ENCODE data around the gene ARHGAP18. TPM values are rescaled to one million over a fixed set of nuclear protein-coding genes. Genes with fewer than 3 reads are reported as not detected.
A peak's percentile ranks its signal among the peaks of the same experiment; 100 is the strongest.

Gene ARHGAP18
- total and polyA plus RNA-seq, 2 of the 13 experiments (the other 11 are each of a cell fraction or from before 2014, with no cell fraction given): 58.2 to 115 TPM

- Histone ChIP-seq H3K9me3 (ENCODE audit: low read length) (no peaks in the 10 kb centered on the region), H3K9ac (ENCODE audit: insufficient read depth, low read depth, low read length) (no peak overlapping the region), H3K4me1 (ENCODE audit: insufficient read depth, low read length) (no peaks in the 10 kb centered on the region), H3K27me3 (ENCODE audit: control insufficient read depth in 1 of 2, insufficient read depth in 2 of 2, low read length in 2 of 2) (no peaks in the 10 kb centered on the region), H3K79me2 (ENCODE audit: insufficient read depth, low read length) (no peaks in the 10 kb centered on the region), H3K27ac (ENCODE audit: extremely low read length, insufficient read depth, low read length) (no peak overlapping the region), H2AFZ (ENCODE audit: low read length) (no peak overlapping the region), H3K36me3 (replicated peaks in 1 of 2; ENCODE audit: control insufficient read depth in 1 of 2, insufficient read depth in 2 of 2, low read length in 2 of 2) (peaks cover 0 to 2% of the 10 kb centered on the region in 2 experiments; a peak in 1 of 5 replicates), H4K20me1 (ENCODE audit: insufficient read depth, low read length) (no peaks in the 10 kb centered on the region), H3K4me3 (replicated peaks in 1 of 3; ENCODE audit: insufficient read depth in 1 of 3, low read depth in 2 of 3, low read length in 3 of 3) (no peak overlapping the region), H3K4me2 (ENCODE audit: low read depth, low read length) (no peak overlapping the region)
- intact Hi-C loops (cut with micrococcal nuclease; ENCODE audit: unreplicated experiment): no loop called here
- CTCF ChIA-PET (ENCODE audit: low intra/inter-chr PET ratio, low total read pairs): no interaction called here
- ATAC-seq (peak; percentile 47), FAIRE-seq (no peak), DNase-seq (ENCODE audit: low spot score) (no peak)
- 97% methylated on average over 2 of the region's 2 CpGs for WGBS (ENCODE audit: low lambda C conversion rate)
- POLR2A ChIA-PET: no interaction called here
- in situ Hi-C loops (cut with HindIII; ENCODE audit: extremely low pct_ligation_motif_present, low pct_unique_long_range_greater_than_20kb): no loop called here
- no TSS peak for BruUV-seq (replicated peaks)
- no peak for TF ChIP-seq SETDB1 (CRISPR knock-in tag; IDR thresholded peaks at IDR 0.05; ENCODE audit: borderline replicate concordance)
- TF ChIP-seq KLF11 (CRISPR knock-in tag; IDR thresholded peaks at IDR 0.05): no peak
- no peak for TF ChIP-seq ZNF136 (CRISPR knock-in tag; IDR thresholded peaks at IDR 0.05; ENCODE audit: low read depth)
- TF ChIP-seq BCLAF1 (IDR thresholded peaks at IDR 0.05): no peak
- no peak for TF ChIP-seq TCF7 (IDR thresholded peaks at IDR 0.05; ENCODE audit: low read depth)
- TF ChIP-seq DDIT3 (CRISPR knock-in tag; IDR thresholded peaks at IDR 0.05): no peak
These were observed 157.6 kb downstream of the ARHGAP18 start for GRCh38 chr6:129552413-129552812.

- TF ChIP-seq MEIS1 (CRISPR knock-in tag; IDR thresholded peaks at IDR 0.05; ENCODE audit: borderline replicate concordance): no peak
- no peak for TF ChIP-seq ZNF879 (CRISPR knock-in tag; IDR thresholded peaks at IDR 0.05)
- no peak for TF ChIP-seq ZFP82 (CRISPR knock-in tag; IDR thresholded peaks at IDR 0.05; ENCODE audit: borderline replicate concordance)
- no peak for TF ChIP-seq YEATS4 (CRISPR knock-in tag; IDR thresholded peaks at IDR 0.05; ENCODE audit: borderline replicate concordance)
- TF ChIP-seq PAX8 (CRISPR knock-in tag; IDR thresholded peaks at IDR 0.05; ENCODE audit: borderline replicate concordance): no peak
- no peak for TF ChIP-seq CBX1 (IDR thresholded peaks at IDR 0.05; ENCODE audit: low read depth)
- TF ChIP-seq TCF7L2 (IDR thresholded peaks at IDR 0.05; ENCODE audit: low read depth, low read length): no peak
- no peak for TF ChIP-seq WIZ (CRISPR knock-in tag; IDR thresholded peaks at IDR 0.05)
- 93% methylated on average over 1 of the region's 1 CpG for WGBS (ENCODE audit: low lambda C conversion rate)
- no TSS peak for BruUV-seq (replicated peaks)
- Histone ChIP-seq H4K20me1 (ENCODE audit: insufficient read depth, low read length) (no peaks in the 10 kb centered on the region), H3K4me1 (ENCODE audit: insufficient read depth, low read length) (no peaks in the 10 kb centered on the region), H3K9me3 (ENCODE audit: low read length) (no peaks in the 10 kb centered on the region), H2AFZ (ENCODE audit: low read length) (no peak overlapping the region), H3K4me2 (ENCODE audit: low read depth, low read length) (no peak overlapping the region), H3K9ac (ENCODE audit: insufficient read depth, low read depth, low read length) (no peak overlapping the region), H3K36me3 (replicated peaks in 1 of 2; ENCODE audit: control insufficient read depth in 1 of 2, insufficient read depth in 2 of 2, low read length in 2 of 2) (peaks cover 0 to under 1% of the 10 kb centered on the region in 2 experiments; a peak in 1 of 5 replicates), H3K27me3 (ENCODE audit: control insufficient read depth in 1 of 2, insufficient read depth in 2 of 2, low read length in 2 of 2) (no peaks in the 10 kb centered on the region), H3K27ac (ENCODE audit: extremely low read length, insufficient read depth, low read length) (no peak overlapping the region), H3K79me2 (ENCODE audit: insufficient read depth, low read length) (no peaks in the 10 kb centered on the region), H3K4me3 (replicated peaks in 1 of 3; ENCODE audit: insufficient read depth in 1 of 3, low read depth in 2 of 3, low read length in 3 of 3) (no peak overlapping the region)
- POLR2A ChIA-PET: no interaction called here
- ATAC-seq (no peak), DNase-seq (ENCODE audit: low spot score) (no peak), FAIRE-seq (no peak)
- in situ Hi-C loops (cut with HindIII; ENCODE audit: extremely low pct_ligation_motif_present, low pct_unique_long_range_greater_than_20kb) (no loop called here), intact Hi-C loops (cut with micrococcal nuclease; ENCODE audit: unreplicated experiment) (no loop called here)
- CTCF ChIA-PET (ENCODE audit: low intra/inter-chr PET ratio, low total read pairs): no interaction called here
These were observed 158.5 kb downstream of the ARHGAP18 start for GRCh38 chr6:129551486-129551885.
